HG03378 (cell line): ENCODE results near the gene ADAM19.
A peak's percentile ranks its signal among the peaks of the same experiment; 100 is the strongest.
"Not testable (repeated sequence)": the region's sequence is repeated elsewhere in the genome, so short reads cannot be mapped to it uniquely, and the experiment has no call there.

Experiments used
- ATAC-seq: cut with Tn5 transposase; IDR thresholded peaks from one replicate; pipeline ENCODE4 v1.9.1; 2021; ENCODE audit warnings: mild to moderate bottlenecking, moderate library complexity; ENCODE audit not compliant: unreplicated experiment

The ADAM19 gene

GRCh38 chr5:157494178-157494832, 81.3 kb downstream of the ADAM19 start:
- no peak for ATAC-seq

GRCh38 chr5:157492886-157493285, 82.7 kb downstream of the ADAM19 start:
- ATAC-seq = no peak

- ATAC-seq = no peak
These were observed 84.0 kb downstream of the ADAM19 start for GRCh38 chr5:157491471-157491995.

GRCh38 chr5:157487358-157487757, 88.2 kb downstream of the ADAM19 start:
- no peak for ATAC-seq

- no peak for ATAC-seq
These were observed 88.7 kb downstream of the ADAM19 start for GRCh38 chr5:157486861-157487260.

GRCh38 chr5:157486221-157486681, 89.3 kb downstream of the ADAM19 start:
- ATAC-seq = no peak

GRCh38 chr5:157485811-157486210, 89.8 kb downstream of the ADAM19 start:
- no peak for ATAC-seq

- no peak for ATAC-seq
These were observed 90.2 kb downstream of the ADAM19 start for GRCh38 chr5:157485340-157485739.

- no peak for ATAC-seq
These were observed 90.8 kb downstream of the ADAM19 start for GRCh38 chr5:157484768-157485167.

GRCh38 chr5:157482702-157483101, 92.9 kb downstream of the ADAM19 start:
- ATAC-seq = not testable (repeated sequence)

- no peak for ATAC-seq
These were observed 93.9 kb downstream of the ADAM19 start for GRCh38 chr5:157481666-157482065.

GRCh38 chr5:157481265-157481664, 94.3 kb downstream of the ADAM19 start:
- ATAC-seq = no peak

GRCh38 chr5:157479612-157480510, 95.7 kb downstream of the ADAM19 start:
- ATAC-seq = no peak

GRCh38 chr5:157479166-157479565, 96.4 kb downstream of the ADAM19 start:
- no peak for ATAC-seq

- ATAC-seq = no peak
These were observed 96.8 kb downstream of the ADAM19 start for GRCh38 chr5:157478726-157479125.

- no peak for ATAC-seq
These were observed 97.6 kb downstream of the ADAM19 start for GRCh38 chr5:157477814-157478494.

- ATAC-seq = peak; percentile 58
These were observed 98.7 kb downstream of the ADAM19 start for GRCh38 chr5:157476702-157477408.

GRCh38 chr5:157475432-157475831, 100.1 kb downstream of the ADAM19 start:
- ATAC-seq = no peak

GRCh38 chr5:157473383-157474320, 101.9 kb downstream of the ADAM19 start:
- ATAC-seq = no peak
